ENCODE results near the gene CAMTA1. TPM values are rescaled to one million over a fixed set of nuclear protein-coding genes. Genes with fewer than 3 reads are reported as not detected.
A peak's percentile ranks its signal among the peaks of the same experiment; 100 is the strongest.

CAMTA1 gene
- total RNA-seq, 1 donor from 2014 or later, result 109 TPM

DNA sequence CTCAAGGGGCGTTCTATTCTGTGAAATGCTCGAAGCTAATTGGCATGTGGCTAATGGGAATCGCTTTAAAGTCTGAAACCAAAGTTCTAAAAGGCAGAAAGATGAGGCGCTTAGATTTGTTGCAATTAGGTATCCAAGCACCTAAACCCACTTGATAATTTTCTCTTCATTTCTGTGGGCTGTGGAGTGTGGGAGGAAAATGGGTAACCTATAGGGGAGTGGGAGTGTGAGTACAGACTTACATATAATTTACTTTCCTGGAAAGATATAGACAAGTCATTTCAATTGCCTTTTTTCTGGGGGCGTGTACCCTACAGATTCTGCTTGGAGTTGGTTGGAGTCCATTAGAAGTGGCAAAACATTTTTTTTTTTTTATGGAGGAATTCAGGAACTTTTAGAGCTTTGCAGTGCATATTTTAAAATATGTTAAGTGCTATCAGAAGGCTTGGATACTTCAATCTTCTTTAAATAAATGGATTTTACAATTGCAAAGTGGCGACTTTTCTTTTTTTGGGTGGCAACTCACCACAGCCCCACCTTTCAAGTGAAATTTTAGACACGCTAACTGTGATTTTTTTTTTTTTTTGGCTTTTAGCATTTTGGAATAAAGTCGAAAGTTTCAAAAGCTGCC, 254.5 kb downstream of the CAMTA1 start:
- no peak for DNase-seq (ENCODE audit: low read depth, low spot score)
- Mint-ChIP-seq H3K27me3 (ENCODE audit: low read depth) (no peaks in the 10 kb centered on the region), H3K9me3 (no peaks in the 10 kb centered on the region), H3K4me1 (no peaks in the 10 kb centered on the region), H3K4me3 (no peak overlapping the region), H3K27ac (ENCODE audit: unreplicated experiment) (no peak overlapping the region), H3K36me3 (ENCODE audit: low read depth) (no peaks in the 10 kb centered on the region)
- TF ChIP-seq CTCF (conservative IDR thresholded peaks at IDR 0.05), result no peak

DNA sequence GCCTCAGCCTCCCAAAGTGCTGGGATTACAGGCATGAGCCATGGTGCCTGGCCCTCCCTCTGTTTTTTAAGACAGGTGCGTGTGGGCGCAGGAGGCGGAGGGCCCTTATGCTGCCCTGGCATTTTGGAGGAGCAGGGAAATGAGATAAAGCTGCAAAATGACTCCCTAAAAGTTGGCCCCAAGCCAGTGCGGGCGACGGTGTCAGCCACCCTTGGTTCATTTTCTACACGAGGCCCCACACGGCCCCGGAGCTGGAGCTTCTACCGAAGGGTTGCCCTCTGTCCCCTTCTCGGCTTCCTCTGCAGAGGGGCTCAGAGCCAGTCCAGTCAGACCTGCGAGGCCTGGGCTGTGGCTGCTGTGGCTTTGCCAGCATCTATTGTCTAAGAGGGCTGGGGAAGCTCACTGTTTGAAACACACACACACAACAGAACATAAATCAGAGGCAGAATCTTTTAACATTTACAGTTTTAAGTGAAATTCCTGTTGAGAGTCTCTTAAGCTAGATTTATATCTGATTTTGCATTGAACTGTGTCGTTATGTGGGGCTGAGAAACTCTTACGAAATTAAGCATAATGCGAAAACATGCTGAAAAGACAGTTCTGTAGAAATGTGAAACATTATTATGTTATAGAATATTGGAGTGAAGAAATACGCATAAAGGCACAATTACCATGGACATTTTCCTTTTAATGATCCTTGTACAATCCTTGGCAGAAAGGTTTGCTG, 255.9 kb downstream of the CAMTA1 start:
- Mint-ChIP-seq H3K4me3 (no peak overlapping the region), H3K9me3 (no peaks in the 10 kb centered on the region), H3K27me3 (ENCODE audit: low read depth) (peaks cover 3% of the 10 kb centered on the region), H3K27ac (ENCODE audit: unreplicated experiment) (no peak overlapping the region), H3K4me1 (no peaks in the 10 kb centered on the region), H3K36me3 (ENCODE audit: low read depth) (no peaks in the 10 kb centered on the region)
- no peak for DNase-seq (ENCODE audit: low read depth, low spot score)
- TF ChIP-seq CTCF (conservative IDR thresholded peaks at IDR 0.05), result no peak

GRCh38 chr1:7042322-7043190, 257.3 kb downstream of the CAMTA1 start:
- Mint-ChIP-seq H3K4me1 (no peaks in the 10 kb centered on the region), H3K27me3 (ENCODE audit: low read depth) (peaks cover 16% of the 10 kb centered on the region), H3K36me3 (ENCODE audit: low read depth) (no peaks in the 10 kb centered on the region), H3K27ac (ENCODE audit: unreplicated experiment) (no peak overlapping the region), H3K9me3 (no peaks in the 10 kb centered on the region), H3K4me3 (no peak overlapping the region)
- DNase-seq (ENCODE audit: low read depth, low spot score), result no peak
- peak; percentile 76 for TF ChIP-seq CTCF (conservative IDR thresholded peaks at IDR 0.05)

GRCh38 chr1:7043191-7043549, 257.9 kb downstream of the CAMTA1 start:
- Mint-ChIP-seq H3K4me3 (no peak overlapping the region), H3K36me3 (ENCODE audit: low read depth) (no peaks in the 10 kb centered on the region), H3K27me3 (ENCODE audit: low read depth) (peaks cover 18% of the 10 kb centered on the region), H3K9me3 (no peaks in the 10 kb centered on the region), H3K4me1 (no peaks in the 10 kb centered on the region), H3K27ac (ENCODE audit: unreplicated experiment) (no peak overlapping the region)
- DNase-seq (ENCODE audit: low read depth, low spot score), result no peak
- no peak for TF ChIP-seq CTCF (conservative IDR thresholded peaks at IDR 0.05)

DNA sequence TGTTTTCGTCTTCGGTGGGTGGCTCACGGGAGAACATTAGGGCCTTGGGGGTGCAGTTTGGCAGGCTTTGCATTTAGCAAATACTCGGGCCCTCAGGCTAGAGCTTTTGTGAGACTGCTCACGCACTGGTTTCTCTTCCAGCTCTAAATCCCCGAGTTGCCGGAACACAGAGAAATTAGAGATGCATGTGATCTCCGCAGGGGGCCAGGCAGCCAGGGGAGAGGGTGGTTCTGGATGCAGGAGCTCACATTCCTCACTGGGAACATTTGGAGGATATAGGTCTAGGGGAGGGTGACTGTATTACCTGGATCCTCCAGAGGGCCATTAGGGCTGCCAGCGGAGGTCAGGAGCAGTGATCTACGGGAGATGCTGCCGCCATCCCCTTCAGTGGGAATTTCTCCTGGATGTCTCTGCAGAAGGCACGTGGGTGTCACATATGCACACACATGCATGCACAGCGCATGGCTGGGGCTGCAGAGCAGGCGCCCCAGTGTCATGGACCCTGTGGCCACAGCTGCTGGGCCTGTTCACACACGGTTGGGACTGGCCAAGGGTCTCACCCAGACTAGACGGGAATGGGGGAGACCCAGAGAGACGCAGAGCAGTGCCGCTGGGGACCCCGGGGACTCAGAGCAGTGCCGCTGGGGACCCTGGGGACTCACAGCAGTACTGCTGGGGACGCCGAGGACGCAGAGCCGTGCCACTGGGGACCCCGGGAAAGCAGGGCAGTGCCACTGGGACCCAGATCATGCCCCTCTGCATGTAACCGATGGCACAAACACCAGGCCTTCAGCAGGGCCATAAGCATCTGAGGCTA, 258.7 kb downstream of the CAMTA1 start:
- no peaks in the 10 kb centered on the region for H3K4me1 Mint-ChIP-seq
- H3K36me3 Mint-ChIP-seq (ENCODE audit: low read depth), result no peaks in the 10 kb centered on the region
- H3K27me3 Mint-ChIP-seq (ENCODE audit: low read depth), result peaks cover 18% of the 10 kb centered on the region
- no peak overlapping the region for H3K27ac Mint-ChIP-seq (ENCODE audit: unreplicated experiment)
- H3K4me3 Mint-ChIP-seq, result no peak overlapping the region
- DNase-seq (ENCODE audit: low read depth, low spot score), result no peak
- H3K9me3 Mint-ChIP-seq, result no peaks in the 10 kb centered on the region
- no peak for TF ChIP-seq CTCF (conservative IDR thresholded peaks at IDR 0.05)

Data from neural crest cell (in vitro differentiated cells).